Measurements from ENCODE around the gene GJD3. TPM values are rescaled to one million over a fixed set of nuclear protein-coding genes. Genes with fewer than 3 reads are reported as not detected.
"Not testable (repeated sequence)": the region's sequence is repeated elsewhere in the genome, so short reads cannot be mapped to it uniquely, and the experiment has no call there.

Gene GJD3
- total RNA-seq, 4 donors from 2014 or later: 1.6 TPM; not detected in 3

- no peak overlapping the region for H3K27ac ChIP-seq
- H3K4me1 ChIP-seq: no peaks in the 10 kb centered on the region
- no peaks in the 10 kb centered on the region for H3K36me3 ChIP-seq
- no peak overlapping the region for H3K4me3 ChIP-seq
- no peak for DNase-seq
- no peaks in the 10 kb centered on the region for H3K9me3 ChIP-seq
- no peak for TF ChIP-seq POLR2A (IDR thresholded peaks at IDR 0.05)
- TF ChIP-seq, protein P1, sequence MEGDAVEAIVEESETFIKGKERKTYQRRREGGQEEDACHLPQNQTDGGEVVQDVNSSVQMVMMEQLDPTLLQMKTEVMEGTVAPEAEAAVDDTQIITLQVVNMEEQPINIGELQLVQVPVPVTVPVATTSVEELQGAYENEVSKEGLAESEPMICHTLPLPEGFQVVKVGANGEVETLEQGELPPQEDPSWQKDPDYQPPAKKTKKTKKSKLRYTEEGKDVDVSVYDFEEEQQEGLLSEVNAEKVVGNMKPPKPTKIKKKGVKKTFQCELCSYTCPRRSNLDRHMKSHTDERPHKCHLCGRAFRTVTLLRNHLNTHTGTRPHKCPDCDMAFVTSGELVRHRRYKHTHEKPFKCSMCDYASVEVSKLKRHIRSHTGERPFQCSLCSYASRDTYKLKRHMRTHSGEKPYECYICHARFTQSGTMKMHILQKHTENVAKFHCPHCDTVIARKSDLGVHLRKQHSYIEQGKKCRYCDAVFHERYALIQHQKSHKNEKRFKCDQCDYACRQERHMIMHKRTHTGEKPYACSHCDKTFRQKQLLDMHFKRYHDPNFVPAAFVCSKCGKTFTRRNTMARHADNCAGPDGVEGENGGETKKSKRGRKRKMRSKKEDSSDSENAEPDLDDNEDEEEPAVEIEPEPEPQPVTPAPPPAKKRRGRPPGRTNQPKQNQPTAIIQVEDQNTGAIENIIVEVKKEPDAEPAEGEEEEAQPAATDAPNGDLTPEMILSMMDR (IDR thresholded peaks at IDR 0.05): no peak
- H3K27me3 ChIP-seq: no peaks in the 10 kb centered on the region
Observed at GRCh38 chr17:40378966-40379365, 14.4 kb upstream of the GJD3 start.

GRCh38 chr17:40377832-40378231 lies 13.3 kb upstream of the GJD3 start:
- no peaks in the 10 kb centered on the region for H3K36me3 ChIP-seq
- no peaks in the 10 kb centered on the region for H3K4me1 ChIP-seq
- no peak for DNase-seq
- H3K27ac ChIP-seq: no peak overlapping the region
- no peaks in the 10 kb centered on the region for H3K27me3 ChIP-seq
- no peaks in the 10 kb centered on the region for H3K9me3 ChIP-seq
- no peak overlapping the region for H3K4me3 ChIP-seq
- TF ChIP-seq, protein P1 (IDR thresholded peaks at IDR 0.05): no peak

DNA sequence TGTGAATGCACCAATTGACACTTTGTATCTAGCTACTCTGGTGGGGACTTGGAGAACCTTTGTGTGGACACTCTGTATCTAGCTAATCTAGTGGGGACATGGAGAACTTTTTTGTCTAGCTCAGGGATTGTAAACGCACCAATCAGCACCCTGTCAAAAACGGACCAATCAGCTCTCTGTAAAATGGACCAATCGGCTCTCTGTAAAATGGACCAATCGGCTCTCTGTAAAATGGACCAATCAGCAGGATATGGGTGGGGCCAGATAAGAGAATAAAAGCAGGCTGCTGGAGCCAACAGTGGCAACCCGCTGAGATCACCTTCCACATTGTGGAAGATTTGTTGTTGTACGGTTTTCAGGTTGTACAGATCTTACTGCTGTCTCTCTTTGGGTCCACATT lies 12.0 kb upstream of the GJD3 start:
- H3K9me3 ChIP-seq, H3K36me3 ChIP-seq, H3K27ac ChIP-seq, DNase-seq, H3K4me3 ChIP-seq, H3K27me3 ChIP-seq, H3K4me1 ChIP-seq: not testable (repeated sequence)

DNA sequence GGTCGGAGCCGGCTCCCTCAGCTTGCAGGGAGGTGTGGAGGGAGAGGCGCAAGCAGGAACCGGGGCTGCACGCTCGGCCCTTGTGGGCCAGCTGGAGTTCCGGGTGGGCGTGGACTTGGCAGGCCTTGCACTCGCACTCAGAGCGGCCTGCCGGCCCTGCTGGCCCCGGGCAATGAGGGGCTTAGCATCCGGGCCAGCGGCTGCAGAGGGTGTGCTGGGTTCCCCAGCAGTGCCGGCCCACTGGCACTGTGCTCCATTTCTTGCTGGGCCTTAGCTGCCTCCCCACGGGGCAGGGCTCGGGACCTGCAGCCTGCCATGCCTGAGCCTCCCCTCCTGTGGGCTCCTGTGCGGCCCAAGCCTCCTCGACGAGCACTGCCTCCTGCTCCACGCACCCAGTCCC lies 11.2 kb upstream of the GJD3 start:
- H3K27me3 ChIP-seq, H3K9me3 ChIP-seq, H3K4me3 ChIP-seq, H3K36me3 ChIP-seq, H3K27ac ChIP-seq, DNase-seq, H3K4me1 ChIP-seq: not testable (repeated sequence)

- no peaks in the 10 kb centered on the region for H3K36me3 ChIP-seq
- TF ChIP-seq, protein P1 (IDR thresholded peaks at IDR 0.05): no peak
- no peak overlapping the region for H3K27ac ChIP-seq
- H3K9me3 ChIP-seq: no peaks in the 10 kb centered on the region
- H3K4me1 ChIP-seq: no peaks in the 10 kb centered on the region
- no peaks in the 10 kb centered on the region for H3K27me3 ChIP-seq
- H3K4me3 ChIP-seq: no peak overlapping the region
- DNase-seq: no peak
Observed at GRCh38 chr17:40374821-40375498, 10.4 kb upstream of the GJD3 start.

DNA sequence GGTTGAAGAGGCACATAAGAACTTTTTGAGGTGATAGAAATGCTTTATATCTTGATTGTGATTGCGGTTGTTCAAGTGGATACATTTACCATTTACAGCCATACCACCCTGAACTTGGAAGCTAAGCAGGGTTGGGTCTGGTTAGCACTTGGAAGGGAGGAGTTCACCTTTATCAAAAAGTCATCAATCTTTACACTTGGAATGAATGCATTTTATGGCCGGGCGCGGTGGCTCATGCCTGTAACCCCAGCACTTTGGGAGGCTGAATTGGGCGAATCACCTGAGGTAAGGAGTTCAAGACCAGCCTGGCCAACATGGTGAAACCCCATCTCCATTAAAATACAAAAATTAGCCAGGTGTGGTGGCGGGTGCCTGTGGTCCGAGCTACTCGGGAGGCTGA lies 9.5 kb upstream of the GJD3 start:
- no peak for DNase-seq
- H3K27me3 ChIP-seq: no peaks in the 10 kb centered on the region
- no peak overlapping the region for H3K27ac ChIP-seq
- H3K4me3 ChIP-seq: no peak overlapping the region
- H3K9me3 ChIP-seq: no peaks in the 10 kb centered on the region
- TF ChIP-seq, protein P1 (IDR thresholded peaks at IDR 0.05): no peak
- no peak for TF ChIP-seq POLR2A (IDR thresholded peaks at IDR 0.05)
- no peaks in the 10 kb centered on the region for H3K4me1 ChIP-seq
- H3K36me3 ChIP-seq: no peaks in the 10 kb centered on the region

DNA sequence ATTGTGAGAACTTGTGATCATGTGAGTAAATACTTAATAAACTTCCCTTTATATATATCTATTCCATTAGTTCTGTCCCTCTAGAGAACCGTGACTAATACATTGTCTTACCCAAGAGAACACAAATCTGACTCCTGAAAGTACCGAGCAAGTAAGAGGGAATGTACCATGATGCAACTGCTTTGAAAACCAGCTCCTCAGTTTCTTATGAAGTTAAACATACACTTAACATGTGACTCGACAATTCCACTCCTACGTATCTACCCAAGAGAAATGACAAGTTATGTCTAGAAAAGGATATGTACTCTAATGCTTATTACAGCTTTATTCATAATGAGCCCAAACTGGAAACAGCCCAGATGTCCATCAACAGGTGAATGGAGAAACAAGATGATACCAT lies 8.8 kb upstream of the GJD3 start:
- TF ChIP-seq, protein P1 (IDR thresholded peaks at IDR 0.05): no peak
- no peak for TF ChIP-seq POLR2A (IDR thresholded peaks at IDR 0.05)
- DNase-seq: no peak
- Histone ChIP-seq H3K9me3 (no peaks in the 10 kb centered on the region), H3K4me1 (no peaks in the 10 kb centered on the region), H3K36me3 (no peaks in the 10 kb centered on the region), H3K4me3 (no peak overlapping the region), H3K27ac (no peak overlapping the region), H3K27me3 (no peaks in the 10 kb centered on the region)

- H3K4me3 ChIP-seq, H3K4me1 ChIP-seq, H3K27ac ChIP-seq, H3K9me3 ChIP-seq, H3K36me3 ChIP-seq, DNase-seq, H3K27me3 ChIP-seq: not testable (repeated sequence)
Observed at GRCh38 chr17:40372644-40373043, 8.1 kb upstream of the GJD3 start.
